ENCODE results near the gene EHBP1L1.
"Not testable (repeated sequence)": the region's sequence is repeated elsewhere in the genome, so short reads cannot be mapped to it uniquely, and the experiment has no call there.

Gene EHBP1L1

DNA sequence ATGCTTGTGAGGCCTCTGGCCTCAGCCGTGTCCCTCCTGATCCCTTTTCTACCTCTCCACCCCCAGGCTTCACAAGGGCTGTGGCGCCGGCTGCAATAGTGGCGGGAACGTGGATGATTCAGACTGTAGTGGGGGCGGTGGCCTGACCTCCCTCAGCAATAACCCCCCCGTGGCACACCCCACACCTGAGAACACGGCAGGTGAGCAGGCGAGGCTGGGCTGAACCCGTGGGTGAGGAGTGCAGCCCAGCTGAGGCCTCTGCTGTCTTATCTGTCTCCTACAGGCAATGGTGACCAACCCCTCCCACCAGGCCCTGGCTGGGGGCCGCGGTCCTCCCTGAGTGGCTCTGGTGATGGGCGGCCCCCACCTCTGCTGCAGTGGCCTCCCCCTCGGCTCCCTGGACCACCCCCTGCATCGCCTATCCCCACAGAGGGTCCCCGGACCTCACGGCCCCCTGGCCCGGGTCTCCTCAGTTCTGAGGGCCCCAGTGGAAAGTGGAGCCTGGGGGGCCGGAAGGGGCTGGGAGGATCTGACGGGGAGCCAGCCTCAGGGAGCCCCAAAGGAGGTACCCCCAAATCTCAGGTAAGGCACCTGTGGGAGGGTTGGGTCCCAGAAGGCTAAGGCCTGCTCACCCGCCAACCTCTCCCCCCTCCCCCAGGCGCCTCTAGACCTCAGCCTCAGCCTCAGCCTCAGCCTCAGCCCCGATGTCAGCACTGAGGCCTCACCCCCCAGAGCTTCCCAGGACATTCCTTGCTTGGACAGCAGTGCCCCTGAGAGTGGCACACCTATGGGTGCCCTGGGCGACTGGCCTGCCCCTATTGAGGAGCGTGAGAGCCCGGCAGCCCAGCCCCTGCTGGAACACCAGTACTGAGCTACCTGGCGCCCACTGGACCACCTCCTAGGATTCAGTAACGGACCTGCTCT is 60.5 kb downstream of the EHBP1L1 start:
- no peak for DNase-seq (ENCODE audit: low read depth, low spot score)

DNA sequence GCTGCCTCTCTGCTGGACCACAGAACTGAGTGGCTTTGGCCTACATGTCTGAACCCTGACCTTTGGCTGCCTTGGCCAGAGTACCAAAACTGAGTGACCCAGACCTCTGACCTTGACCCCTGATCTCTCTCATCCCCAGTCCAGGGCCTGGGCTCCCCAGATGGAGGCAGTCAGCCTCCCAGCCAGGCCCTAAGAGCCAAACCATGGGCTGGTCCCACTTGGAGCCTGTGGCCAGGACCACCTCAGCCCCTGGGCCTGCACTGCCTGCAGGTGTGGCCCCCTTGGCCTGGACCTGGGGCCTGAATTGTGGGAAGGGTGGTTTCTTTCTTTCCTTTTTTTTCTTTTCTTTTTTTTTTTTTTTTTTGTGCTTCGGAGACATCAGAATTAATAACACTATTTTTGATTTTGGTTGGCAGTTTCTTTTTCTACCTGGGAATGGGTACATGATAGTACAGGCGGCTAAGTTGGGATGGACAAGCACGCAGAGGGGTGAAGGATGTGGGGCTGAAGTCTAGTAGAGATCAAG is 61.2 kb downstream of the EHBP1L1 start:
- no peak for DNase-seq (ENCODE audit: low read depth, low spot score)

GRCh38 chr11:65637794-65638419 is 62.1 kb downstream of the EHBP1L1 start, which contains the start of gene SIPA1:
TSS of gene SIPA1 (plus strand) at chr11:65638101. CDS start at chr11:65640922, 2,821 bp downstream.
- no peak for DNase-seq (ENCODE audit: low read depth, low spot score)

DNA sequence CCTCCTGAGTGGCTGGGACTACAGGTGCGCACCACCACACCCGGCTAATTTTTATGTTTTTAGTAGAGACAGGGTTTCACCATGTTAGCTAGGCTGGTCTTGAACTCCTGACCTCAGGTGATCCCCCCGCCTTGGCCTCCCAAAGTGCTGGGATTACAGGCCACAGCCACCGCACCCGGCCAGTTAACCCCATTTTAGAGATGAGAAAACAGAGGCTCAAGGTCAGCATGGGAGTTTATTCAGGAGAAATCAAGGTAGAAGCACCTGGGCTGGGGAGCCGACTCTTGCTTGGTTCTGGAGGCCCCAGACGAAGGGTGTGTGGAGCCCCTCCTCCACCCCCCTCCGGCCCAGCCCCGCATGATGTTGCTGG is 63.4 kb downstream of the EHBP1L1 start:
- not testable (repeated sequence) for DNase-seq (ENCODE audit: low read depth, low spot score)

- DNase-seq (ENCODE audit: low read depth, low spot score), result no peak
Observed at GRCh38 chr11:65639623-65640482, 64.0 kb downstream of the EHBP1L1 start.

GRCh38 chr11:65640483-65641296 is 64.8 kb downstream of the EHBP1L1 start:
- DNase-seq (ENCODE audit: low read depth, low spot score), result no peak

- DNase-seq (ENCODE audit: low read depth, low spot score), result no peak
Observed at GRCh38 chr11:65641297-65642013, 65.6 kb downstream of the EHBP1L1 start.

Measured in iPS DF 19.7 (cell line).